GM19023 (cell line): Measurements from ENCODE around the gene DCLK2.
A peak's percentile ranks its signal among the peaks of the same experiment; 100 is the strongest.

ENCODE experiments used
- ATAC-seq: cut with Tn5 transposase; IDR thresholded peaks from one replicate; pipeline ENCODE4 v1.9.1; 2021; ENCODE audit warnings: mild to moderate bottlenecking, moderate library complexity; ENCODE audit not compliant: unreplicated experiment

The DCLK2 gene

DNA sequence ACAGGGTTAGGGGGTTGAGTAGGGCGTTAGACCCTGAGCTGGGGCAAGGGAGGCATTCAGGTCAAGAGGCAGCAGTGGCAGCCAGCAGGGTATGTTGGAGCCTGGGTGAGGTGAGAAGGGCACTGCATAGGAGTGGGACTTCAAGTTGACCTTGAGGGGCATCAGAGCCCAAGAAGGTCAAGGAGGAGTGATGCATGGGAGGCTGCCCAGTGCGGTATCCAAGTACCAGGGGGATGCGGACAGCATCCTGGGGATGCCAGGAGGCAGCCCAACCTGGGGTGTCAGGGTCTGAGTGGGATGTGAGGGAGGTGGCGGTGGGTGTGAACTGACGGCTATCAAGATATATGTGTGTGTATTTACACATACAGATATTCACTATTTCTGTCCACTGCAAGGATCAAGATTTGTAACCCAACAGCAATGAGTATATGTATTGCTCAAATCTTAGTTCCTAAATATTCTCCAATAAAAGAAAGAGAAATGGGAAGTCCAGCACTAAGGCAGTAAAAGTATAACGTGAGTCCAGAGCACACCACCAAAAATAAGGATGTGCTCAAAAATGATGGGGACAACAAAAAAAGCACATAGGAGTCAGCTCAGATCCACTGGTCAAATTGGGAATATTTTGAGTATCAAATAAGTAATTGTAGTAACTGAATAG lies 9.8 kb upstream of the DCLK2 start:
- ATAC-seq: no peak

GRCh38 chr4:150069353-150069752 lies 8.9 kb upstream of the DCLK2 start:
- no peak for ATAC-seq

DNA sequence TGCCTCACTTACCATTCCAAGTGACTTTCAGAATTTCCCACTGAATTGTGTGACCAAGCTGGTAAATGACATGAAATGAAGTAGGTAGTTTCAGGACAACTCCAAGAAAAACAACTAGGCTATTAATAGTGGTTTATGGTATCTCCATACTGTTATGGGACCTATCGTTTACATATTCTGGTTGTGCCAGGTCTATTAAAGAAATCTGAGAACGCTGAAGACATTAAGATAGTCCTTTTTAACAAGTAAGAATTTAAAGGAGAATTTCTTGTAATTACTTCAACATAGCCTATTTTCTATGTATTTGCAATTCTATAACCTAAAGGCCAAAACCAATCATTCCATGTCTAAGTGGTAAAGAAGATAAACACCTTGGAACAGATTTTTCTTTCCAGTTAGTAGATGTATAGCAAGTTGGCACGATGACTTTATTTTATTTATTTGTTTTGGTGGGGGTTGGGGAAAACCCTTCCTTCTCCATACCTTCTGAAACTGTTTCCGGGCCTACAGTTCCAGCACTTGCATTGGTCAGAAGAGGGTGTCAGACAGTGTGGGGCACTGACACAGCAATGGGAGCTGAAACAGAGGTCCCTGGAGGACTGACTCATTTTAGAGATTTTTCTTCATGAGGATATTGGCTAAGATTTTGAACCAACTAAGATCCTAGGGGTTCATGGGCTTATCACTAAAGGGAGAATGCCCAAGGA lies 7.6 kb upstream of the DCLK2 start:
- no peak for ATAC-seq

DNA sequence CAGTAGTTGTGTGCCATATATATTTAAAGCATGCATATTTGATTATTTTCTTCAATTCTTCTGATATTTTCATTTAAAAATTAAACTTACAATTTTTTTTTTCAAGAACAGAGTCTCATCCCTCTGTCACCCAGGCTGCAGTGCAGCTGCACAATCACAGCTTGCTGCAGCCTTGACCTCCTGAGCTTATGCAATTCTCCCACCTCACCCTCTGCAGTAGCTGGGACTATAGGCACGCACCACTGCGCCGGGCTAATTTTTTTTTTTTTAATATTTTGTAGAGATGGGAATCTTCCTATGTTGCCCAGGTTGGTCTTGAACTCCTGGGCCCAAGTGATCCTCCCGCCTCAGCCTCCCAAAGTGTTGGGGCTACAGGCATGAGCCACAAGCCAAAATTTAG lies 5.8 kb upstream of the DCLK2 start:
- ATAC-seq: no peak

- ATAC-seq: no peak
Measured at GRCh38 chr4:150072906-150073714, 5.1 kb upstream of the DCLK2 start.

DNA sequence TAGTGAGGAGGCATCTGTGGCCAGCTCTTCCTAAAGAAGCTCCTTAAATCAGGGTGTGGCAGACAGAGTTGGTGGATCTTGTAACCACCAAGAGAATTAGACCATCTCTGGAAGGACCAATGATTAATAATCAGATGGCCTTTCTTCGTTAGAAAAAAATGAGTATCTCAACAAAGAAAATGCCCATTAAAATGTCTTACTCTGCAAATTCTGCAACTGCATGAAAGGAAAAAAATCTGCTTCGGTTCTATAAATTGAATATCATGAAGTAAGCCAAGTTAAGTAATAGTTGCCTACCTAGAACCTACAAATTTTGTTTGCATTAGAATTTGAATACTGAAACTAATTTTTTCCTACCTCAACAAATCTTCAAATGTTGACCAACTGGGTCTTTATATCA lies 4.2 kb upstream of the DCLK2 start:
- ATAC-seq: no peak

- ATAC-seq: peak; percentile 19
Measured at GRCh38 chr4:150078579-150079080, 385 bp downstream of the DCLK2 start.

DNA sequence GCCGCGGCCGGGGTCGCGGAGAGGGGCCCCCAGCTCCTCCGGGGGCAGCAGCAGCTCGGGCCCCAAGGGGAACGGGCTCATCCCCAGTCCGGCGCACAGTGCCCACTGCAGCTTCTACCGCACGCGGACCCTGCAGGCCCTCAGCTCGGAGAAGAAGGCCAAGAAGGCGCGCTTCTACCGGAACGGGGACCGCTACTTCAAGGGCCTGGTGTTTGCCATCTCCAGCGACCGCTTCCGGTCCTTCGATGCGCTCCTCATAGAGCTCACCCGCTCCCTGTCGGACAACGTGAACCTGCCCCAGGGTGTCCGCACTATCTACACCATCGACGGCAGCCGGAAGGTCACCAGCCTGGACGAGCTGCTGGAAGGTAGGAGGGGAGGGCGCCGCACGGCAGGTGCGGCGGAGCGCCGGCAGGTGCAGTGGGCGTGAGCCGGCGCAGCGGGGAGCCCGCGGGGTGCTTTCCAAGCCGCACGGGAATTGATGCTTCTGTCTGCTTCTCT lies 886 bp downstream of the DCLK2 start:
- ATAC-seq: peak; percentile 41

DNA sequence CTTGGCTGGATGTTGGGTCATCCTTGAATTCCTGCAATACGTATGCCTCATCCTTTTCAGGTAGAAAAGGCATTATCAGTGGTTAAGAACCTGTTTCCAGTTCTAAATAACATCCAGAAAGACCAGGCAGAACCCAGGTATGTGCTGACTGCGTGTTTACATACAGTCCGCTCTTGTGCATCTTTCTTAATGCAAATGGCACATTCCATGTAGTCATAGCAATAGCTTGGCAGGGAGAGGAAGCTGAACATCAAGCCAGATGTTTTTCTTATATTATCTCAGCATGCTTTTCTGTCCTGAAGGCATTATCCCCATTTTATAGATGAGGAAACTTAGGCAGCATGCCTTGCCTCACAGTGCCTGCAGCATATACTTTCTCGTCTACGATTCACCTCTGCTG lies 2.1 kb downstream of the DCLK2 start:
- no peak for ATAC-seq

DNA sequence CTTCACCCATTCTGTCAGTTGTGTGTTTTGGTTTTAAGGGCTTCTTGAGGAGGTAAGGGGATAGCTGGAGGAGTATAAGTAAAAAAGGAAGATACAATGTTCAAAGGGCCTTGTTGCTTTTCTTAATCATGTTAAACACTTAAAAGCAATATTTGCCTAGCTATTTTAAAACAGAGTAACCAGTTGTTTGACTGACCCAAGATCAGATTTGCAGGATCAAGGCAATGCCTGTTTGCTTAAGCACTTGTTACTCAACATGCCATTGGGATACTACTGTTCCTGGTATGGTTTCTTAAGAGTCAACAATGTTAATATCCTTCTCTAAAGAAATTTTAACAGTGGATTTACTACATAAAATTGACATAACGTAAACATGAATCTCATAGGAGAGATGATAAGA lies 2.6 kb downstream of the DCLK2 start:
- no peak for ATAC-seq

GRCh38 chr4:150082241-150082640 lies 4.0 kb downstream of the DCLK2 start:
- peak; percentile 63 for ATAC-seq

GRCh38 chr4:150087006-150087405 lies 8.8 kb downstream of the DCLK2 start:
- no peak for ATAC-seq

DNA sequence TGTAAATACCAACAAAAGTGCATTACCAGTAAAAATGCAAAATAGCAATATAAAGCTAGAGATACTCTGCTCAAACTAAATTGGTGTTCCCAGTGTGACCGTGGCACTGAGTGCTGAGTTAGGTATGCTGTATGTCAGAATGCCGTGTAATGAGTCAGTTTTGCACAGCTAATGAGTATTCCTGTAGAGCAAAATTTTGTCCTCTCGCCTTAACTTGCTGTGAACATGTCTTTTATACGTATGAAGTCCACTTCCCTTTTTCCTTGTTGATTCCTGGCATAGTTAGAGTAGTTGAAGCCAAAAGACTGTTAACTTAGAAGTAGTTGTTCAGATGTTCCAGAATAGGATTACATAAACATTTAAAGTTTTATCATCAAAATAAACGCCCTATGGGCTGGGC lies 11.5 kb downstream of the DCLK2 start:
- ATAC-seq: no peak

- no peak for ATAC-seq
Measured at GRCh38 chr4:150090836-150091235, 12.6 kb downstream of the DCLK2 start.

DNA sequence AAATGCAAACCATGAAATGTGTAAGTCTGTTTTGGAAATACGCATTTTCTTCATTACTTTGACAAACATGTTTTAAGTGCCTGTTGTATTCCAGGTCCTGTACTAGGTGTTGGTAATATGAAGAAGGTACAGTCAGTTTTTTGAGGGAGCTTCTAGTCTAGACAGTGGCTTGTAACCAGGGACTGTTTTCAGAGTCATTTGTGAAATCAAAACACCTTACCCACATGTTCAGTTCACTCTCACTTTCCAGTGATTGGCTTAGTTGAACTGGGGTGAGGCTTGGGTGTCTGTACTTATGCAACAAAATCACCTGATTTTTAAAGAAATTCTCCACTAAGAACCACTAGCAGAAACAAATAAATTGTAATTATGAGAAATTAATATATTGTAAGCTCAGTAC lies 16.4 kb downstream of the DCLK2 start:
- no peak for ATAC-seq

- no peak for ATAC-seq
Measured at GRCh38 chr4:150096625-150097024, 18.4 kb downstream of the DCLK2 start.

- no peak for ATAC-seq
Measured at GRCh38 chr4:150098214-150098613, 20.0 kb downstream of the DCLK2 start.

DNA sequence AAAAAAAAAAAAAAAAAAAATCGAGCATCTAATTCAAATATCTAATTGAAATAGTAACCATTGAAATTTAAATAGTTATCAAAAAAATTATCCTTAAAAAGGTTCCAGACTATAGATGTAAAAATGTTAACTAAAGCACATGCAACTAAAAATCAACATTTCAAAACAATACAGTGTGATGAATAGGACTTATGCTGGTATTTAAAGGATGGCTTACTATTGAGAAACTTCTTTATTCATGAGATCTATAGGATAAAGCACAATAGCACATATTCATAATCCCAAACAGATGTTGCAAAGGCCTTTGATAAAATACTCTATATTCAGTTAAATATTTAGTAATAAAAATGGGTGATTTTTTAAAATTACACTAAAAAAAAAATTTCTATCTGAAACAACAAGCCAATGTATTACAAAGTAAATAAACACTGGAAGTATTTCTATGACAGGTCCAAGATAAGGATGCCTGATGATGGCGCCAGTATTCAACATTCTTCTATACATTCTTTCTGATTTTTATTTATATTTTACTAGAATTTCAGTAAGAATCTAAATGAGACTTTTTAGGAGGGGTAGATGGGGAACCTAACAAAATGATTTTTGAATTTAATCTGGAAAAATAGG lies 26.3 kb downstream of the DCLK2 start:
- no peak for ATAC-seq

- no peak for ATAC-seq
Measured at GRCh38 chr4:150106886-150107285, 28.6 kb downstream of the DCLK2 start.

DNA sequence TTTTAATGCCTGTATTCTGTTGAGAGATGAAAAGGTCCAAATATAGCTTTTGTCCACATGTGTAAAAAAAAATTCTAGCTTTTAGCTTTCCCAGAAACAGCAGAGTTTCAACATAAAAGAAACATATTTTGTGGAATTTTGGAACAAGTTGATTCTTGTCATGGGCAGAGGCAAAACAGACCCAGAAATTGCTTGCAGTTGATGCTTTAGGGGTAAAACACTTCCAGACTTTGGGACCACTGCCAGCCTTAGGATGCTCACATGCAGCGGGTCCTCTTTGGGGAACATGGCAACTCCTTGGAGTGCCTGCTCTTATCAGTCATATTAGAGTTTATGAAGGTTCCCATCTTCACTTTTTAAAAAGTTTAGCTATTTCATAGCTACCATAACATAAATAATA lies 30.4 kb downstream of the DCLK2 start:
- ATAC-seq: no peak

GRCh38 chr4:150114641-150115040 lies 36.4 kb downstream of the DCLK2 start:
- ATAC-seq: no peak
